HG02571 (cell line): ENCODE measurements around the gene DMPK.

Experiments used
- ATAC-seq: cut with Tn5 transposase; IDR thresholded peaks from one replicate; pipeline ENCODE4 v1.9.1; 2021; ENCODE audit warnings: mild to moderate bottlenecking, moderate library complexity; ENCODE audit not compliant: unreplicated experiment

Gene DMPK

DNA sequence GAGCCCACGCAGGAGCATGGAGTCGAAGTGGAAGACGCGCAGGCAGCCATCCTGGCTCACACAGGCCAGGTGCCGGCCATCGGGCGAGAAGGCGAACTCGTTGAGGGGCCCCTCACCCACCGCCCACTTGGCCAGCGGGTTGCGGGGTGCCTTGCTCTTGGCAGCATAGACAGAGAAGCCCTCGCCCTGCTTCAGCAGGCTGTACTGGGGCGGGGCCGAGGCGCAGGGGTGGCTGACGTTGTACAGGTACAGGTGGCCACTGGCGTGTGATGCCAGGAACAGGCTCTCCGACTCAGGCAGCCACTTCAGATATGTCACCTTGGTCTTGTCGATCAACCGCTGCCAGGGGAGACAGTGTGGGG is 4.2 kb upstream of the DMPK start:
- ATAC-seq: no peak

DNA sequence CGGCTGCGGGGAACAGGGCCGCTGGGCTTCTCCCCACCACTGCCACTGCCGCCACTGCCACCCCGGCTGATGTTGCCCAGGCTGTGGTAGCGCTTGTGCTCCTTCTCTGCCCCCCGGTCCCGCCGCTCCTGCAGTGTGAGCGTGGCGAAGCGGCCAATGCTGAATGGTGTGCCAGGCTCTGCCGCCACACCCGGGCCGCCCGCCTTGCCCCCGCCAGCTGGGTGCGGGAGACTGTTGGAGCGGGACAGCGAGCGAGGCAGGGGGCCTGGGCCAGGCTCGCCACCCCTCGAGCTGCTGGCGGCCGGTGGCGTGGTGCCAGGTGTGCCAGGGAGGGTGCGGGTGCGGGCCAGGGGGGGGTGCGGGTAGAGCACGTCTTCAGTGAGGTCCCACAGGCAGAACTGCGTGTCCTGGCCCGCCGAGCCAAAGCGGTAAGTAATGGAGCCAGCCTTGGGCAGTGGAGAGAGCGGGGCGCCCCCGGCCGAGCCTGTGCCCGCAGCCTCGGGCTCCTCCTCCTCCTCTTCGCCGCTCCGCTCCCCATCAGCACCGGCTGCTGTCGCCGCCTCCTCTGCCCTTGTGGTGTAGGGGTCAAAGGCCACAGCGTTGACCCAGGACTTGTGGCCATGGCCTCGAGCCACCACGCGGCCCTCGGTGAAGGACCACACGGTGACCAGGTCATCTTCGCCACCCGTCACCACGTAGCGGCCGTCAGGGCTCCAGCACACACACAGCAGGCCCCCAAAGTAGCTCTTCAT is 3.7 kb upstream of the DMPK start:
- no peak for ATAC-seq

DNA sequence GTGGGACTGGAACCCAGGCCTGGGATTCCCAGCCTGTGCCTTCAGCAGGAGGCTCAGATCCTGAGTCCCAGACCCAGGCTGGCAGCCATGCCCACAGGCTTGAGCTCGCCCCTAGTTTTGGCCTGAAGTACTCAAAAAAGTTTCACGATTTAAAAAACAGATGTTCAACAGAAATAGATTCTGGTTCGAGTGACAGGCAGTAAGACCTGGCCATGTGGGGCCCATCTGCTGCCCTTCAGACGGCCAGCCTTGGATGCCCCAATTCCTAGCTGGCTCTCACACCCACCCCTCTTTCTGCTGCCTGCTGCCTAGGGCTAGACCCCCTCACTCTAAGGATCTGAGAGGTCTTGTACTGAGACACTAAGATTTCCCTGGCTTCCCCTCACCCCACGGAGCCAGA is 2.8 kb upstream of the DMPK start:
- ATAC-seq: no peak

DNA sequence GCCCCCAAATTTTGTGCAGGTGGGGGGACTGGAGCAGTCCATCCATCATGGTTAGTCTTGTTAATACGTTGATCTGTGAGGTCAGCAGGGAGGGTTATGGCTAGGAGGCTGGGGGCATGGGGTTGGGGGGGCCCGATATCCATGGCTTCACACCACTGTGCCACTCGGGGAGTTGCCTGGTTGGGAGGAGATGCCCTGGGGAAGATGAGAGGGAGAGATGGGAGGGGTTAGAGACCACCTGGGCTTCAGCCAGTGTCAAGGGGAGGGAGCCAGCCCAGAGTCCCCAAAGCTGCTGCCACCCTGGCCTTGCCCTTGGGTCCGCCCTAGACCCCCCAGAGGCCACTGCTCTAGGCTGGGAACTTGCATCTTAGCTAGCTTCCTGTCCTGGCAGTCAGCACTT is 1.8 kb upstream of the DMPK start:
- ATAC-seq: no peak

DNA sequence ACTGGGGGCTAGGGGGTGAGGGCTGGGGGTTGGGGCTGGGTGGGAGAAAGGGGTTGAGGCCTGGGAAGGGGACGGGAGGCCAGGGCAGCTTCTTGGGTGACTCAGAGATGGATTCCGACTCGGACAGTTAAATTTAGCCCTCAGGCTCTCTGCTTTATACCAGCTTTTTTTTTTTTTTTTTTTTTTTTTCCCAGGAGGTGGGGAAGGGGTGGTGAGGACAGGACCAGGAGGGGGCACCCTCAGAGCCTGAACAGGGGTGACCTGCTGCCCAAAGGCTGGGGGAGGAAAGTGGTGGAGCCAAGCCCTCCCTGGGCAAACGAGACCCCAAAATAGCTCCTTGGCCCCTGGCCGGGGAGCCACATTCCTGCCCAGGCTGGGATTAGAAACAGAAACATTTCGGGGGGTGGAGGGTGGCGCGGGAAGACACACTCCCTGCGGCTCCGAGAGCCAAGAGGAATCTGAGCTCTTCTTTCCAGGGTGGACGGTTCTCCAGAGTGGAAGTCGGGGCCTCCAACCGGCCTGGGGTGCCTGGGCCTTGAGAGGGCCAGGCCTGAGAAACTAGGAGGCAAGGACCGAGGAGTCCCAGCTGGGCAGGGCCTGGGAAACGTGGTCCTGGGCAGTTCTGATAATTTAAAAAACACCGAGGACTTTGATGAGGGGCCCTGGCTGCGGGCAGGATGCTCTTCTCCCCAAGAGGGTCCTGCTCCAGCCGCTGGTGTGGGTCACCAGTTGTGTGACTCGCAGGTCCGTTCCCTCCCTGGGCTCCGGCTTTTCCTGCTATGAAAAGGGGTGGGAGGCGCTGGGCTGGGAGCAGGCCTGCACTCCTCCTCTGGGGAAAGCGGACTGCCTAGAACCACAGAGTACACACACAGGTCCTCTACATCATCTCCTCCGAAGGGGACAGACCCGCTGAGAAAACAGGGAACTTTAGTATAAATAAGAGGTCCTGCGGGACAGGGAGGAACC is 813 bp upstream of the DMPK start:
- no peak for ATAC-seq

DNA sequence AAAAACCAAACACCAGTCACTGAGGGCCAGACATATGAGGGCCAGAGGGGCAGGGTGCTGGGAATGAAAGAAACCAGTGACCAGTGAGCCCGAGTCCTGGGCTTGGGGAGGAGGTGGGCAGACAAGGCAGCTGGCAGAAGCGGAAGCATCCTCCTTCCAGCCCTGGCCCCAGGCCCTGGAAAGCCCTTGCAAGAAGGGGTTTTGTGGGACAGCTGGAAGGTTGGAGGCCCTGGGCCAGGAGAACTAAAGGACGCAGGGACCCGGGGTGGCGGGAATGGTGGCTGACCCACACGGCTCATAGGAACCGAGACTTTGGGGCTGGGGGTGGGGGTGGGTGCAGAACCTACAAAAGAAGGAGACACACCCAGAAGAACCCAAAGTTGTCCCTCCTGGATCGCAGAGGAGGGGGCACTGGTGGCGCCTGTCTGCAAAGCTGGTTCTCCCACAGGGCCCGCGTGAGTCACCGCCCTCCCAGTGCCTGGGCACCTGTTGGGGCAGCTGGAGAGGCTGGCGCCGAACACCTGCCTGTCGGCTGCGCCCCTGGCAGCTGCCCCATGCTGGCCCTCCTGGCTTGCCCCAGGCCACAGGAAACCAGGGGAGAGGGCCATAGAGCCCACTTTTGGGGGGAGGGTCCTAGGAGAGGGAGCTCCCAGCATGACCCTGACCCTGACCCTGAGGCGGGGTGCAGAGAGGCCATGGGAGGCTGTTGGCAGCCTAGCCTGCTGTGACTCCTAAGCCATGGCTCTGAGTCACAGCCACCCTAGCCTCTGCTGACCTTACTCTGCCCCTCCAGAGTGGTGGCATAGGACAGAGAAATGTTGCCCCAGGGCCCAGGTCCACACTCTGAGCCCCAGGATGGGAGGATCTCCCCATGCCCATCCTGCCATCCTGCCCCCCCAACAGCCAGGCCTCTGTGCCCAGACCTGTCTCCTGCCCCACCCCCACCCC is 802 bp downstream of the DMPK start:
- ATAC-seq: no peak

DNA sequence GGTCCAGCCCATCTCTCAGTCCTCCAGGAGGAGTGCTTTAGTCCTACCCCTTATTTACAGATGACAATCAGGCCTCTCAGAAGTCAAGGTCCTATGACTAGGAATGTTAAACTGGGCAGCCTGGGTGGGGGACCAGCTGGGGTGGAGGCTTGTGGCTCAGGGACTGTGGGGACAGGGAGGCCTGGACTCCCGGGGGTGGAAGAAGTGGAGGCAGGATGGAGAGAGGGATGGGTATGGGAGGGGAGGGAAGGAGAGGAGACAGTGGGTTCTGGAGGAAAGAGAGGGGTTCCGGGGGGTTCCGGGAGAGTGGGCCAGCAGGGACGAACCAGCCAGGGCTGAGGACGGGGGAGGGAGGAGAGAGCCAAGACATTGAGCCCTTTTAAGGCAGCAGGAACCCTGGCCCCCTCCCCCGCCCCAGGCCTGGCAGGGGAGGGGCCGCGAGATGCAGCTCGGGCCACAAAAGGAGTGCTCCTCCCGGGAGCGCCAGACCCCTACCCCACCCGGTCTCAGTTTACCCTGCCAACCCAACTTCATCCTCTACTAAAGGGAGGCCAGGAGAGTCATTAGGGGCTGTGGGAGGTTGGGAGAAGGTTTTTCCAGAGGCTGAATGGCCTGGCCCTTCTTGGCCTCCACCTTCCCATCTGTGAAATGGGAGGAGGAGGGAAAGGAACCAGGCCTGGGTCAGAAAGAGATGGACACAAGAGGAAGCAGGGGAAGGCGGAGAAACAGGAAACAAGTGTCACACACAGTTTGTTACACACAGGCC is 1.7 kb downstream of the DMPK start:
- ATAC-seq: no peak

DNA sequence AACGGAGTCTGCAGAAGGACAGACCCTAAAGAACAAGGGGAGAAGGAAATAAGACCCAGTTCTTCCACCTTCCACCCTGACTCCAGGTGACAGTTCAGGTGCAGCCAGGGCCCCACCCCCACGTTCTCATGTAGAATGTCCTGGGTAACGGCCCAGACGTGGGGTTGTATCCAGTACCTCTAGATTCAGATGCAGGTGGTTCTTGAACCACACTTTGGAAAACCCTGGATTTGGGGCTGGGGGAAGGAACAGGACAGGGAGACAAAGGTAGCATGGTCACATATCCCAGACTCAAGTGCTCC is 2.2 kb downstream of the DMPK start:
- no peak for ATAC-seq

DNA sequence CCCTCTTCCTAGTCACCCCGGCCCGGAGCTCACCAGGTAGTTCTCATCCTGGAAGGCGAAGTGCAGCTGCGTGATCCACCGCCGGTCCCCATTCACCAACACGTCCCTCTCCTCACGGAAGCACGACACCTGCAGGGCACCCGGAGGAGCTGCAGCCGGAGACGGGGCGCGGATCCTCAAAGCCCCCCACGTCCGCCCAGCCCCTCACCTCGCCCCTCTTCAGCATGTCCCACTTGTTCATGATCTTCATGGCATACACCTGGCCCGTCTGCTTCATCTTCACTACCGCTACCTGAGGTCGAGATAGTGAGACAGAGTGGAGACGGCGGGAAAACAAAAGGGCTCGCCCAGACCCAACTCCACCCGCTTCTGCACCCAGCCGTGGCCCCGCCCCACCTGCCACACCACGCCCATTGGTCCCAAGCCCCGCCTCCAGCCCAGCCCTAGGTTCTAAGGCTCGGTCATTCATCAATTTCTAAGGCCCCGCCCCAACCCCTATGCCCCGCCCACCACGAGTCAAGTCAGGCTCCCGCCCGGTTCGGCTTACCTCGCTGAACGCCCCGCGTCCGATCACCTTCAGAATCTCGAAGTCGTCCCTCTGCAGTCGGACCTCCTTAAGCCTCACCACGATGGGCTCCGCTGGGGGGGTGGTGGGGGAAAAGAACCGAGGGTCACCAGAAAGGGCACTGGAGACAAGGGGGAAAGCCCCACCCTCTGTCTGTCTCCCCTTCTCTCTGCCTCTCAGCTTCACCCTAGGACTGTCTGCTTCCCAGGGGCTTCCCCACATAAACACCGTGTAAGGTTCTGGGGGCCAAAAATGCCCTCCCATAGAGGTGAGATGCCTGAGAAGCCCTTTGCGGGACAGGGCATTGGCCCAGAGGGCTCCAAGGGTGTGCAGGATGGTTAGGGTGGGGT is 2.8 kb downstream of the DMPK start:
- peak; percentile 68 for ATAC-seq

DNA sequence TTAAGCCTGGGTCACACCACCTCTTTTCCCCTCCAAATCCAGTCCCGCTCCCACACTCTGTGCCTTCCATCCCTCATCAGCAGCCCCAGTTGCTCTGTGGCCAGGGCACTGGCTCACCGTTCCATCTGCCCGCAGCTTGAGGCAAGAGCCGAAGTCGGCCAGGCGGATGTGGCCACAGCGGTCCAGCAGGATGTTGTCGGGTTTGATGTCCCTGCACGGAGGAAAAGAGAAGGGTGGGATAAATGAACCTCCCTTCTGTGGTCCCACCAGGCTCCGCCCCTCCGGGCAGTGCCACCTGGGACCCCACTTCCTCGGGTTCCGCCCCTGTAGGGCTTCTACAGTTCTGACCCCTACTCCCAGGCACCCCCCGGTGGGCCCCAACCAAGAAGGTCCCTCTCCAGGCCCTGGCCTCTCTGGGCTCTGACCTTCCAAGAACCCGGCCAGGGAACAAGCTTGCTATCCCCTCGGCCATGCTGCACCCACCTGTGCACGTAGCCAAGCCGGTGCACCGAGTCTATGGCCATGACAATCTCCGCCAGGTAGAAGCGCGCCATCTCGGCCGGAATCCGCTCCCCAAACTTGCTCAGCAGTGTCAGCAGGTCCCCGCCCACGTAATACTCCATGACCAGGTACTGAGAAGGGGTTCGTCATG is 4.2 kb downstream of the DMPK start:
- ATAC-seq: no peak

DNA sequence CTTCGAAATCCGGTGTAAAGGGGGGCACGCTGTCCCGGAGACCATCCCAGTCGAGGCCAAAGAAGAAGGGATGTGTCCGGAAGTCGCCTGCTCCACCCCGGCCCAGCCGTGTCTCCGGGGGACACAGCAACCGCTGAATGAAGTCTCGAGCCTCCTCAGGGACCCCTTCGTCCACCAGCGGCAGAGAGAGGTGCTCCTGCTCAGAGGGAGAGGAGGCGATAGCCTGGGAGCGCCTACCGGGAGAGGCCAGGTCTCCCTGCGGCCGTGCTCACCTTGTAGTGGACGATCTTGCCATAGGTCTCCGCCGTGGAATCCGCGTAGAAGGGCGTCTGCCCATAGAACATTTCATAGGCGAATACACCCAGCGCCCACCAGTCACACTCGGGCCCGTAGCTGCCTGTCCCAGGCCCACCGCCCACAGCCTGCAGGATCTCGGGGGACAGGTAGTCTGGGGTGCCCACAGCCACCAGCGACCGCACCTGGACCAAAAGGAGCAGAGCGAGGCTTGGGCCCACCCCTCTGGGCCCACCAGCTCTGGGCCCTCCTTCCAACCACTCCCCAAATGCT is 4.8 kb downstream of the DMPK start:
- no peak for ATAC-seq

DNA sequence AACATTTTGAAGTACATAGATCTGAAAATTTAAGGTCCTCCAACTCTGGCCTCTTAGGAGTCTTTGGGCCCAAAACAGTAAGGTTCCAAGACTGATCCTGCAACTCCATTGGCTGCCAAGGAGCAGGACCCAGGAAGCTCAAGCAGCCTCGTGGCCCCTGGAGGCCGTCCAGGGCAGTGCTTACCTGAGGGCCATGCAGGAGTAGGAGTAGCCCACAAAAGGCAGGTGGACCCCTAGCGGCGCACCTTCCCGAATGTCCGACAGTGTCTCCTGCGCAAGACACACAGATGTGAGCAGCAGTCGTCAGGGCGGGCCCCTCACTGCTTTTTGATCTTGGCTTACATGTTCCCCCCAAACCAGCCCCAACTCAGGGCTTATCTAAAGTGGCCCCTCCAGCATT is 7.5 kb downstream of the DMPK start:
- no peak for ATAC-seq

DNA sequence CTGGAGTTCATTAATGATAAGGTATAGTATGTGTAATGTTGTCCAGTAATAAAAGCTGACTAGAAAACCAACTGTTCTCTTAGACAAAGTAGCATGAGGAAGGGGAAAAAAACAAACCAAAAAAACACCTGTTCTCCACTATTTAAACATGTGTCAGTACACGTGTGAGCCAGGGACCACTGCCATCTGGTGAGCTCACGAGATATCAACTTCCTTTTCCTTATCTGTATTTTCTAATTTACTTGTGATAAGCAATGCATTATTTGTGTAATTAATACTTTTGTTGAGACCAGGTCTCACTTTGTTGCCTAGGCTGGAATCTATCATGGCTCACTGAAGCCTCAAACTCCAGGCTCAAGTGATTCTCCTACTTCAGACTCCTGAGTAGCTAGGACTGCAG is 8.9 kb downstream of the DMPK start:
- no peak for ATAC-seq

DNA sequence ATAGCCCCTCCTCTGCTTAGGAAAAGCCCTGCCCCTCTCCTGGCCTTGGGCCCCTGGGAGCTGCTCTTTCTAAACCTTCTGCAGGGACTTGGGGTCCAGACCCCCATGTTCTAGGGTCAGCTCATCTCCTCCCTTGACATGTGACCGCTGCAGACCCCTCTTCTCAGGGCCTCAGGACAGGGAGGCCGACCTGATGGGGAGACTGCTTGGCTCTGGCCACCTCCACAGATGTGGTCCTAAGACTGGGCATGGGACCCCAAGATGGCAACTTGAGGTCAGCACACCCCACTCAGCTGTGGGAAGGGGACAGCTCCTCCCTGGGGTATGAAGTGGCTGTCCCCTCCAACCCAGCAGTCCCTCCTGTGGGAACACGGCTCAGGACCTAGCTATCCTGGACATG is 9.4 kb downstream of the DMPK start:
- ATAC-seq: no peak

DNA sequence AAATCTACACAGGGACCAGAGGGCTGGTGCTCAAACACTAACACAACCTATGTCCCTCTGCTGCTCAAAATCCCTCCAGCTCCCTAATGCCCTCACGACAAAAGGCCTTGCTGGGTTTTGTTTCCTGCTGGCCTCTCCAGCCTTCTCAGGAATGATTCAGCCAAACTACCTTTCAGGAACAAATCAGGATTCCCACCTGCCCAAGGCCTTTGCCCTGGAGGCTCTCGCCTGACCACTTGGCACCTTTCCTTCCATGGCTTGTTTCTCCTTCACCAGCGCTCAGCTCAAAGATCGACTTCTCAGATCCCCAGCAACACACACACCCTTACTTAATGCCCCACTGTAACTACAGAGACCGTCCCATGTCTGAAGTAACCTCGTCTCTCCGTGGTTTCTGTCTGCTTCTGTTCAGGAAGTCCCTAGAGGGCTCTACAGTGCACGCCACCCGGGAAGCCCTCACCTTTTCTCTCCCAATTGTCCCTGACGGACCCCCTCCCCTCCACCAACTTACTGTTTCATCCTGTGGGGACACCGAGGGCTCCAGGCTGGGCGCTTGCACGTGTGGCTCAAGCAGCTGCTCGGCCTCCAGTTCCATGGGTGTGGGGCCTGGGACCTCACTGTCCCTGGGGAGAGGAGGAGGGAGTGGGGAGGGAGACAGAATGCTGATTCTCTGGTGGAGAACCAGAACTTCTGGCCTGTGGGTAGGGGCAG is 10.0 kb downstream of the DMPK start:
- no peak for ATAC-seq

DNA sequence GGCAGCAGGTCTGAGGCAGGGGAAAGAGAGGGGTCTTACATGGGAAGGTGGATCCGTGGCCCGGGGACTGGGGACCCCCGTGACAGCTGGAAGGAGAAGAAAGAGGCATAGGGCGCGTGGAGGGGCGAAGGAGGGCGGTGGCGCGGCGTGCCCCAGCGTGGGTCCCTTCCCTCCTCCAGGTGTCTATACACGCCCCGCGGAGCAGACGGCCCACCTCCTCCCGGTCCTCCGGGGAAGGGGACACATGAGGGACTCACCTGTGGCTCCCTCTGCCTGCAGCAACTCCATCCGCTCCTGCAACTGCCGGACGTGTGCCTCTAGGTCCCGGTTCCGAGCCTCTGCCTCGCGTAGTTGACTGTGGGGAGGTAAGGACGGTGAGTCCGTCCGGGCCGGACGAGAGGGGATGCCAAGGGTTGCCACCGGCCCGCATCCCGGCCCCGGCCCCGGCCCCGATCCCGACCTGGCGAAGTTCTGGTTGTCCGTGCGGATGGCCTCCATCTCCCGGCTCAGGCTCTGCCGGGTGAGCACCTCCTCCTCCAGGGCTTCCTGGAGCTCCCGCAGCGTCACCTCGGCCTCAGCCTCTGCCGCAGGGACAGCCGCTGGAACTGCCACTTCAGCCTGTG is 10.9 kb downstream of the DMPK start:
- ATAC-seq: no peak

DNA sequence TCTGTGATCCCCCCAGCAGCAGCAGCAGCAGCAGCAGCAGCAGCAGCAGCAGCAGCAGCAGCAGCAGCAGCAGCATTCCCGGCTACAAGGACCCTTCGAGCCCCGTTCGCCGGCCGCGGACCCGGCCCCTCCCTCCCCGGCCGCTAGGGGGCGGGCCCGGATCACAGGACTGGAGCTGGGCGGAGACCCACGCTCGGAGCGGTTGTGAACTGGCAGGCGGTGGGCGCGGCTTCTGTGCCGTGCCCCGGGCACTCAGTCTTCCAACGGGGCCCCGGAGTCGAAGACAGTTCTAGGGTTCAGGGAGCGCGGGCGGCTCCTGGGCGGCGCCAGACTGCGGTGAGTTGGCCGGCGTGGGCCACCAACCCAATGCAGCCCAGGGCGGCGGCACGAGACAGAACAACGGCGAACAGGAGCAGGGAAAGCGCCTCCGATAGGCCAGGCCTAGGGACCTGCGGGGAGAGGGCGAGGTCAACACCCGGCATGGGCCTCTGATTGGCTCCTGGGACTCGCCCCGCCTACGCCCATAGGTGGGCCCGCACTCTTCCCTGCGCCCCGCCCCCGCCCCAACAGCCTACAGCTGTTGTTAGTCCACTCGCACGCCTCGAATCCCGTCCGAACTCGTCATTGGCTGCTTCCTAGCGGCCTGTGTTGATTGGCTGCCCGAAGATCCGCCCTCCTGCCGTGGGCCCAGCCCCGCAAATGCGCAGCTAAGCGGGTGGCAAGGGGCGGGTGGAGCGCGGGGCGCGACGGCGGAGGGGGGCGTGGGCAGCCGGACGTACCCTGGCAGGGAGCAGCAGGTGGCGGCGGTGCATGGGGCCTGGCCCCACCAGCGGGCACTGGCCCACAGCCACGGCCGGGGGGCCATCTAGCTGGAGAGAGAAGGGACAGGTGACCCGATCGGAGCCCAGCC is 11.8 kb downstream of the DMPK start:
- peak; percentile 35 for ATAC-seq
